RPMI8226 (cell line): ENCODE measurements around the gene PGBD5.
A peak's percentile ranks its signal among the peaks of the same experiment; 100 is the strongest.

ENCODE experiments used
- DNase-seq: peaks from one replicate; pipeline ENCODE4 v3.0.0-alpha.2; 2015

The PGBD5 gene

DNA sequence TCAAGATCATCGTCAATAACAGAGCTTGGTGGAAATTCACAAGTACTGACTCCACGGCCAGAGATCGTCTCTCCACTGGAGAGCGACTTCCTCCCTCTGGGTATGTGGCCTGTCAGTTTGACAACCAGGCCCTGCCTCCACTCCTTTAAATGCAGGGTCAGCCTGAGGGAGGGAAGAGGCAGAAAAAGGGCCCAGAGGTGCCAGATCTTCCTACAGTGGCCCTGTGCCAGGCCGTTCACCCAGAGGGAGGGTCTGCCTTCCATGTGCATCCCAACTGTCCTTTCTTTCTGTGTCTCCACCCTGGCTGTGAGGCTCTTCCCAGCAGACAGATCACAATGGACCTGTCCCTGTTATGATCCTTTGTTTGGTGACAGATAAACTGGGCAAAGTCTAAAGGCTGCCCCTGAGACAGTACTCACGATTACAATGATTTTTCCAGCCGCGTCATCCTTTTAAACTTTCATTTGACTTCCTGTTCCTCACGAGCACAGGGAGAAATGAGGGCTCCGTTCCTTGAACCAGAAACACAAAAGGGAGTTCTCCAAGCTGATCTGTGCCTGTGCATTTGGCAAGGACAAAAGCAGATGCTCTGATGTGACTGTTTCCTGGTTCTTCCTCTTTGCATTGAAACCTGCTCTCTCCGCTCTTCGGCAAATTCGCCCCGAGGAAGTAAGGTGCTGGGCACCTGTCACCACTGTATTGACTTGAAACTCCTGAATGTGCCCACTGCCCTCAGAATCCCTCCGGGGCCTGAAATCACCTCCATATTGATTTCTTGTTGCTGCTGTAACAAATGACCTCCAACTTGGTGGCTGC lies 126.7 kb downstream of the PGBD5 start:
- DNase-seq, result no peak

GRCh38 chr1:230295367-230295766 lies 130.8 kb downstream of the PGBD5 start:
- DNase-seq, result no peak

- no peak for DNase-seq
Observed at GRCh38 chr1:230293390-230293700, 132.8 kb downstream of the PGBD5 start.

DNA sequence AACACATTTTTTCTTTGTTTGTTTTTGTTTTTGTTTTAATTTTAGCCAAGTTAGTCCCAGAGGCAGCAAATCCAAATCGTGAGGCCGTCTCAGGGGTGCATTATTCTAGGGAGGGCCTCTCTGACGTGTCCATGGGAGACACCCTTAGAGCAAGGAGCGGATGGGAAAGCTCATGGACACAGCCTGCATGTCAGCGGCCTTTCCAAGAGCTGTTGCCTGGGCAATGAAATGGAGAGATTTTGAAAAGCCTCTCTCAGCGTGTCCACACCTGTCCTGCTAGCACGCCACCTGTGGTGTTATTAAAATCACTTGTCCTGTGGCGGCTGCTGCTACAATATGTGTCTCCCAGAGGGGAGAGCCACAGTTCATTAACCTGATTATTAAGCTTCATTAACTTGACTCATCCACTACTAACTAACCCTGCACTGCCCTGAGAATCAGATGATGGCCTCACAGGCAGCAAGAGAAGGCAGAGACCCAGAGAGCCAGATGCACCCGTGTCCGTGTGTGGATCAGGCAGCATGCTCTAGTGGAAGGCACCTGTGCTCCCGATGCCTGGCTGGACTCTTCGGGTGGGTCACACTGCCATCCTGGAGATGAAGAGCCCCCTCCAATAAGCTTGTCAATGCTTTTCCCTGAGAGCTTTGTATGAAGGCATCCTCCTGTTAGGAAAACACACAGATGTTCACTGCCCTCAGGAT lies 133.3 kb downstream of the PGBD5 start:
- DNase-seq, result peak; percentile 28

DNA sequence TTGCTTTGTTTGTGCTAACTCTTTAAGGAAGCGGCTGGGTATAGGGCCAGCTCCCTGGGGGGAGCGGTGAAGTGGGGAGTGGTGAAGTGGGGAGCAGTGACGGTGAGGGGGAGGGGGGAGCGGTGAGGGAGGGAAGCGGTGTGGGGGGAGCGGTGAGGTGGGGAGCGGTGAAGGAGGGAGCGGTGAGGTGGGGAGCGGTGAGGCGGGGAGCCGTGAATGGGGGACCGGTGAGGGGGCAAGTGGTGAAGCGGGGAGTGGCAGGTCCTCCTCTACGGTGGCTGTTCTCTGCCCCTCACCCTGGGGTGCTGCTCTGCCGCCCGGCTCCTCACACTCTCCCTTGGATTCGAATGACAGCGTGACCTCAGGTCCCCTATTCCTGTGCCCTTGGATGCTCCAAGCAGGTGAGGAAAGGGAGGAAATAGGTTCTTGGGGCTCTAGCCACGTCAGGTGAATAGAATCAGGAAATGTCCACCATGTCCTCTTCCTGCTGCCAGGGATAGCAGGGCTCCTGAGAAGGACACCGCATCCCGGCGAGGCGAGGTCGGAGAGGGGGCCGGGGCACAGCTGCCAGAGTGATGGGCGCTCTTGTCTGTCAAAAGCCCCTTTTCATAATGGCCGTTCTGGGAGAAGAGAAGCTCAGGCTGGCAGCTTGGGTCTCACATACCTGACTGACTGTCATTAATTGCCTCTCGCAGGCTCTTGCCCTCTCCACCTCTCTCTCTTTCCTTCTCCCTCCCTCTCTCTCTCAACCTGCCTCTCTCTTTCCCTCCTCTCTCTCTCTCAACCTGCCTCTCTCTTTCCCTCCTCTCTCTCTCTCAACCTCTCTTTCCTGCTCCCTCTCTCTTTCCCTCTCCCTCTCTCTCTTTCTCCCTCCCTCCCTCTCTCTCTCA lies 134.2 kb downstream of the PGBD5 start:
- DNase-seq, result no peak

DNA sequence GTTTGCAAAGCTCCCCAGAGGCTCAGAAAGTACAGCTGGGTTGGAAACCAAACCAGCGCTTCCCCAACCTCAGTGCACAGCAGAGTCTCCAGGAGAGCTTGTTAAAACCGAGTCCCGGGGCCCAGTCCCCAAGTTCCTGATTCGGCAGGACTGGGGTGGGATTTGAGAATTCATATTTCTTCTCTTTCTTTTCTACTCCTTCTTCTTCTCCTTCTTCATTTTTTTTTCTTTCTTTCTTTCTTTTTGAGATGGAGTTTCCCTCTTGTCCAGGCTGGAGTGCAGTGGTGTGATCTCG lies 136.8 kb downstream of the PGBD5 start:
- DNase-seq, result no peak

DNA sequence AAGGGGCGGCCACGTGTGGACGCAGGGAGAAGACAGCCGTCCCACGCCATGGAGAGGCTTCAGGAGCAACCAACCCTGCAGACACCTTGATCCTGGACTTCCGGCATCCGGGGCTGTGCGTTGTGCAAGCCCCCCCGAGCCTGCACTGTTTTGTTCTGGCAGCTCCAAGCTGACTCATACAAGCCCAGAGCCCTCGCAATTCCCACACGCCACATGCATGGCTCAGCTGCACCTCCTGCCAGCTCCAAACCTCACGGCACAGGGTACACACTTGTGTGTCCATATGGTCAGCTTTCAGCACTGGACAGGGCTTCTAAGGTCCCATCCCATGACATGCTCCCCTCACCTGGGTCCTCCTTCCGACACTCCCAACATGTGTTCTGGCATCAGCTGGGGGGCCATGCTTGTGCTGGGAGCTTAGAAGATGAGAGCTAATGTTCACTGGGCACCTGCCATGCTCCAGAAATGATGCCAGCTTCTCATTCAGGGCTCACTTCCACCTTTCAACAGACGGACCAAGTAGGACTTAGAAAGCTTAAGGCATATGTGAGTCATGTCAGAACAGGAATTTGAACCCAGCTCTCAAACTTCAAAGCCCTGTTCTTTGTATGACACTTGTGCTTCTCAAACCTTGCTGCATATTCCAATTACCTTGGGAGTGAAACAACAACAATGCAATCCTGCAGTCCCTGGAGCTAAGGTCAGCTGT lies 137.3 kb downstream of the PGBD5 start:
- no peak for DNase-seq

DNA sequence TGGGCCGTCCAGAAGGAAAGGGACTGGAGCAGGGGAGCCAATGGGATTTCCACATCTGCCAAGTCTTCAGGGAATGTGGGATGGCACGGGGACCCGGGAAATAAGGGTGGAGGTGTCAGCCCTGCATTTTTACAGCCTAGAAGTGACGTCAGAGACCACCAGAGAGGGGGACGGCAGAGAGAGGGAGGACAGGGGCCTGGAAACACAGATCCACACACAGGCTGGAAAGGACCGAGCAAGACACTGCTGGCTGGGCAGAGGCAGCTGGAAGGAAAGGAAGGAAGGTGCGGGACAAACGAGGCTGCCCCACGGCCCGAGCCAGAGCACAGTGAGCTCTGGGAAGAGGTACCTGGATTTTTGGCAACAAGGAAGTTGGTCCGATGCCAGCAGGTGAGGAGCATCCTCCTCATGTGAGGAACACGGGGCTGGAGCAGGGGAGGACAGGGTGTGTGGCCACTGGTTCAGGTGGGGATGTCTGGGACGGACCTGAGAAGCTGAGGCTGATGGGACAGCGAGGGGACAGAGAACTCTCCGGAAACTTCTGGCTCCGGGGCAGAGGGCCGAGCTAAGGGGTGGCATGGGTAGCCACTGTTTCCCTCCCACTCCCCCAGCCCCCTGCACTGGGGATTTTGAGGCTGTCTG lies 138.3 kb downstream of the PGBD5 start:
- DNase-seq, result no peak

DNA sequence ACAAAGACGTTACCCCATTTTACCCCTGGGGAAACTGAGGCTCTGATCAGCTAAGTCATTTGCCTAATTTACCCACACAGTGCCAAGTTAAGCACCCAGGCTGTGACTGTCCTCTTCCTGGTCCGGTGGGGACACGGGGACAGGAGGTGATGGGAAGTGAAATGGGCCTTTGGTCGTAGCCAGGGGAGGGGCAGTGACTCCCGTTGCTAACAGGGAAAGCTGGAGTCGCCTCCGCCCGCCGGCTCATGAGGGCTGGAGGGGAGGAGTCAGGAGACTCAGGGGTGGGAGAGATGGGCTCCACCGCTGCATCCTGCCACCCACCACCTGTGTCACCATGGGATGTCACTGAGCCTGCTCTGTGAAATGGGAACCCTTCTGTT lies 139.3 kb downstream of the PGBD5 start:
- DNase-seq, result no peak

GRCh38 chr1:230286166-230286889 lies 139.8 kb downstream of the PGBD5 start:
- no peak for DNase-seq

GRCh38 chr1:230285351-230285750 lies 140.8 kb downstream of the PGBD5 start:
- no peak for DNase-seq

DNA sequence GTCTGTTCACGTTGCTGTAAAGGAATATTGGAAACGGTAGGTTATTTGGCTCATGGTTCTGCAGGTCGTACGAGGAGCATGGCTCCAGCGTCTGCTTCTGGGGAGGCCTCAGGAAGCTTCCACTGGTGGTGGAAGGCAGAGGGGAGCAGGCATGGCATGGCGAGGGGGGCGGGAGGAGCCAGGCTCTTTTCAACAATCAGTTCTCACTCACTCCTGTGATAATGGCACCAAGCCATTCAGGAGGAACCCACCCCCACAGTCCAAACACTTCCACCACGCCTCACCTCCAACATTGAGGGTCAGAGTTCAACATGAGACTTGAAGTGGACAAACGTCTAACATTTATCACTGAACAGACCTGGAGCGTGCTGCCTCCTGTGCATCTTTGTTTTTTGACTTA lies 141.2 kb downstream of the PGBD5 start:
- DNase-seq, result no peak

DNA sequence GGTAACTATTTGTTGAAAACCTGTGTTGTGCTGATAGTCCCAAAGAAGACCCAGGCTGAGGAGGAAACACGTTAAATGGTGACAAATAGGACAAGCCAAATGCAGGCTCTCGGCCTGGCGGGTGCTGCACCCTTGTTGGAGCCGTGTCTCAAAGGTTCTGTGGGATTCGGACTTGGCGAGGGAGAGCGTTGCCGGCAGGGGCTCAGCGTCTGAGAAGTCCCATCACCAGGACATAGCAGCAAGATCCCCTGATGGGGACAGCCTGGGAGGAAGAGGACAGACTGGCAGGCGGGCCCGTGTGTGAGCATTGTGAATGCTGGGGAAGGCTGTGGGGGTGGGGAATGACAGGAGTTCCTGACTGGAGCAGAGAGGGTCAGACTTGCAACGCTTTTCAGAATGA lies 142.5 kb downstream of the PGBD5 start:
- DNase-seq, result no peak

DNA sequence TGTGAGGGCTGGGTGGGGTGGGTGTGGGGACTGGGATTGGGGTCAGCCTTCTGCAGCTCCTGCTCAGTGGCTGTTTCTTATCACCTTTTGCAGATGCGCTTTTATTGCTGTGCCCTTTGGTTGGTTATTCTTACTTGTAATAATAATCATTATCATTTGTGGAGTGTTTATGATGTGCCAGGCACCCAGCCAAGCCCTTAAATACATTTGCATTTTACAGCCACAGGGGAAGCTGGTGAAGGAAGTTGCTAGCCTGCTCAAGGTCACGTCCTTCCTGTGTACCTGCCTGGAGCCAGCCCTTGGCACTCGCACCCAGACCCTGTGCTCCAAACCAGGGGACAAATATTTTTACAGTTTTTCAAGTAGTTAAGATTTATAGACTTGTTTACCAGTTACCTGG lies 144.0 kb downstream of the PGBD5 start:
- no peak for DNase-seq

GRCh38 chr1:230281556-230281955 lies 144.6 kb downstream of the PGBD5 start:
- DNase-seq, result no peak

DNA sequence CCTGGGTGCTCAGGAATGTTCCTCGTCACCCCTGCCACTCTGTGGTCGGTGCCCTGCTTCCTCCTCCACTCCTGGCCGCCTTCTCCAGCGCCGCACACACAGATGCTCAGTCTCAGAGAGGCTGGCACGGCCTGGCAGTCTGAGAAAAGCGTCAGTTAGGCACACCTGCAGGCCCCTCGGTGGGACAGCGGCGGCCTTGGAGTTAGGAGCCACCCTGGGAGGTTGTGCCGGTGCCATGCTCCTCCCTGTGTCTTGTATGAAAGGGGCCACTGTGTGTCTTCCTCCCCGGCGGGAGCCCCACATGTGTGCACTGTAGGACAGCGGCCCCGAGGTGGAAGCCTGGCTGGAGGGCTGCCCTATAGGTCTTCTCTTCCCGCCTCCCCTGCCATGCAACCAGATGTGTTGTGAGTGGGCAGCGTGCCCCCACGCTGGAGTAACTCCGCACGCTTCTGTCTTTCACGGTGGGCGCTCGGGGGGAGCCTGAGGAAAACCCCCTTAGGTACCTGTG lies 145.2 kb downstream of the PGBD5 start:
- no peak for DNase-seq

DNA sequence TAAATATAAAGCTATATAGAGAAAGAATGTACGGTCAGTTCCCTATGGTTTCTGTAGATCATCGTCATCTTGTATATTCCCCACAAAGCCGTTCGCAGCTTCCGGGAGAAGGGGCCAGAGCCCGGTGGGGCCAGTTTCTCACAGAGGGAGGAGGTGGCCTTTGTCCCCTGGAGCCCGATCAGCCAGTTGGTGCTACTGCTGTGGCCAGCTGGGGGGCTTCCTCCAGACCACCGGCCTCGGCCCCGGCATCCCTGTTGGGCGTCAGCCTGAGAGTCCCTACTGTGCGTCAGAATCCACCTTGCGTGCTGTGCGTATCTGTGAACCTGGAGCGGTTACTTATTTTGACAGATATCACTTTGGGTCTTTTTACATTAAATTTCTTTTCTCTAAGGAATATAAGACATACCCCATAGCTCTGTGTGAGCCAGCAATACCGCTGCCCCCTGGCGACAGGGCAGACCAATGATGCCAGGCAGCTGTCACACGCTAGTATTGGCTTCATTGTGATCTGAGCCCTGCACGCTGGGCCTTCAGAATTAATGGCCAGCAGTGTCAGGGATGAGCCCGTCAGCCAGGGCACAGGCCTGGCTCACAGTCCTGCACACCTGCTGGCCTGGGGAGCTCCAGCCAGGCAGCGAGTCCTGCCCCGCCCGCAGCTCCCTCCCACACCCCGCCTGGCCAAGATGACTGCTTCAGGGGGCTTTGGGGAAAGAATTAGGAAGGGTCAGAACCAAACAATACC lies 145.9 kb downstream of the PGBD5 start:
- DNase-seq, result no peak

DNA sequence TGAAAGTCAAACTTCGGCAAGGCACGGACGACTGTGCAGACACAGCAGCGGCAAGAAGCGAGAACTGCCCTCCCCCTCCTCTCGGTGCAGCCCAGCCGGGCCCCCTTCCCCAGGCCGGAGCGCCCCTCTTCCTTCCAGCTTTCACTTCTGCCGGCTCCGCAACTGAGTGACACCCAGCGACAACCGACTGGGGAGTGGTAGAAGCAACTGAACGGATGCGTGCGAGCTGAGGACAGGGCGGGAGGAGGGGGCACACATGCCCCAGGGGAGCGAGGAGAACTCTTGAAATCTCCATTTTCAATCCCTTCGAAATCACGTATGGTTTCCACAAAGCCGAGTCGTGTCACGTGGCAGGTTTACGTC lies 146.6 kb downstream of the PGBD5 start:
- no peak for DNase-seq

- no peak for DNase-seq
Observed at GRCh38 chr1:230278871-230279582, 147.1 kb downstream of the PGBD5 start.

- DNase-seq, result no peak
Observed at GRCh38 chr1:230278376-230278775, 147.8 kb downstream of the PGBD5 start.
